Activated CD8-positive, alpha-beta memory T cell treated with anti-CD3 and anti-CD28 coated beads for 36 hours (primary cell): ENCODE data around the gene SH2D6. TPM values are rescaled to one million over a fixed set of nuclear protein-coding genes. Genes with fewer than 3 reads are reported as not detected.
"Not testable (repeated sequence)": the region's sequence is repeated elsewhere in the genome, so short reads cannot be mapped to it uniquely, and the experiment has no call there.

Source experiments
- CTCF ChIA-PET: fragments of 350-600 bp; sonication (Branson Sonifier 250); formaldehyde crosslinking; loops from one replicate; lab custom pipeline; 2021; ENCODE audit warnings: antibody characterized with exemption; lab: Charles Lee
- POLR2A ChIA-PET: fragments of 350-600 bp; sonication (Branson Sonifier 250); formaldehyde crosslinking; loops from one replicate; lab custom pipeline; 2021; ENCODE audit warnings: antibody characterized with exemption; lab: Charles Lee
- total RNA-seq, 2 experiments: library from RNA; stranded (reverse); gene quantifications; one replicate each; pipeline ENCODE4 v1.2.3, GENCODE V29; 2021

The SH2D6 gene
- total RNA-seq, 2 experiments from 2014 or later = 0.36 to 0.88 TPM

DNA sequence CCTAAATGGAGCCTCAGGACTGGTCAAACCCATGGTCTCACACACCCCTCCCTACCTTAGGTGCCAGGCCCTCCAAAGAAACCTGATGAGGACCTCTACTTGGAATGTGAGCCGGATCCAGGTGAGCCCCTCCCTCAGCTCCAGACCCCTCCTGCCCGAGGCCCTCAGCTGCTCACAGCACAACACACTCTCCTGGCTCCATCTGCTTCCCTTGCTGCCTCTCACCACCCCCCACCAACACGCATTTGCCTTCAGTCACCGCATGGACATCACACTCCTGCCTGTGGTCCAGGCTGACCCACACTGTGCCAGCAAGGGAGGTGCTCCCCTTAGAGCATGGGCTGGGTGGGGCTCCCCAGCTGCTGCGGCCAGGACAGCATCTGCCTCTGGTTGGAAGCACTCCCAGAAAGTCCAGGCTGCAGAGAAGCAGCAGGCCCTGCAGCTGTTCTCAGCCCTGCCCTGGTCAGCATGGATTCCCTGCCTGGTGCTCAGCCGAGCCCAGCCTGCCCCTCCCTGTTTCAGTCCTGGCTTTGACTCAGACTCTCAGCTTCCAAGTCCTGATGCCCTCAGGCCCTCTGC is 15.1 kb downstream of the SH2D6 start:
- ChIA-PET POLR2A (interaction anchor here (1.0 kb wide), 1 partner anchor 162 kb away, joined by 3 read pairs; the partner anchor contains the start of gene RNF181), CTCF (no interaction called here)

DNA sequence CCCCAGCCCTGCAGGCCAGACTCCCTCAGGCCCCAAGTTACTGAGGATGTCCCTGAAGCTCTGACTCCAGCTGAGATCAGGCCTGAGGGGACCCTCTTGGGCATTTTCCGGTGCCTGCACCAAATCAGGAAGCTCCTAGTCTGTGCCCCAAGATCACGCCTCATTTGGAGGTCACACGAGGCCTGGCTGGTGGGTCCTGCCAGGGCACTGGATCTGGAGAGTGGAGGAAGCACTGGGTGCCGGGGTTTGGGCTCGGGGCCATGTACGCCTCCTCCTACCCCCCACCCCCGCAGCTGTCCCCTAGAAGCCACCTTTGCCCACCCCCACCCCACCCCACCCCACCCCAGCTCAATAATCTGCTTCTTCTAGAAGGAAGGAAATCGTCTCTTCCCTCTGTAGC is 16.2 kb downstream of the SH2D6 start:
- ChIA-PET POLR2A (no interaction called here), CTCF (no interaction called here)

DNA sequence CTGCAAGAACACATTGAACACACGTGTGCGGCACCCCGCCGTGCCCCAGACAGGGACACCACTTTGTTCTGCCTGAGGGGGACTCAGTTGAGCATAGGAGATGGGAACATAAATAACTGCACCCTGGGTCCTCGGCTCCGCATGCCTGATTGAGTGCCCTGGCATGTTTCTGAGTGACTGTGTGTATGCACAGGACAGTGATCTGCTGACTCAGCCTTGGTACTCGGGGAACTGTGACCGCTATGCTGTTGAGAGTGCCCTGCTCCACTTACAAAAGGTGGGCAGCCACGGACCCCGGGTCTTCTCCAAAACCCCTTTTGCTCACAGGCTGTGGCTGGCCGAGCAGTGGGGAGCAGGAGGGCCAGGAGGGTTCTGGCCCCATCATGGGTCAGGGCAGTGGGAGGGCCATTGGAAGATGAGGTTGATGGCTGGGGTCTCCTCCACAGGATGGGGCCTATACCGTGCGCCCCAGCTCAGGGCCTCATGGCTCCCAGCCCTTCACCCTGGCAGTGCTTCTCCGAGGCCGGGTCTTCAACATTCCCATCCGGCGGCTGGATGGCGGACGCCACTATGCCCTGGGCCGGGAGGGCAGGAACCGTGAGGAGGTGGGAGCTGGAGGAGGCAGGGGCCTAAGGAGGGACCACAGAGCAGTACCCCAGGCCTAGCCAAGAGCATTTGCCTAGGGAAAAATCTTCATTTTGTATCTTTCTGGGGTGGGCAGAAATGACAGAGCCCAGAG is 16.9 kb downstream of the SH2D6 start:
- ChIA-PET POLR2A (interaction anchor here (0.6 kb wide), 1 partner anchor 197 kb away, joined by 6 read pairs; no protein-coding TSS in a partner anchor), CTCF (interaction anchor here (2.1 kb wide), 1 partner anchor 116 kb away, joined by 5 read pairs; no protein-coding TSS in a partner anchor)

DNA sequence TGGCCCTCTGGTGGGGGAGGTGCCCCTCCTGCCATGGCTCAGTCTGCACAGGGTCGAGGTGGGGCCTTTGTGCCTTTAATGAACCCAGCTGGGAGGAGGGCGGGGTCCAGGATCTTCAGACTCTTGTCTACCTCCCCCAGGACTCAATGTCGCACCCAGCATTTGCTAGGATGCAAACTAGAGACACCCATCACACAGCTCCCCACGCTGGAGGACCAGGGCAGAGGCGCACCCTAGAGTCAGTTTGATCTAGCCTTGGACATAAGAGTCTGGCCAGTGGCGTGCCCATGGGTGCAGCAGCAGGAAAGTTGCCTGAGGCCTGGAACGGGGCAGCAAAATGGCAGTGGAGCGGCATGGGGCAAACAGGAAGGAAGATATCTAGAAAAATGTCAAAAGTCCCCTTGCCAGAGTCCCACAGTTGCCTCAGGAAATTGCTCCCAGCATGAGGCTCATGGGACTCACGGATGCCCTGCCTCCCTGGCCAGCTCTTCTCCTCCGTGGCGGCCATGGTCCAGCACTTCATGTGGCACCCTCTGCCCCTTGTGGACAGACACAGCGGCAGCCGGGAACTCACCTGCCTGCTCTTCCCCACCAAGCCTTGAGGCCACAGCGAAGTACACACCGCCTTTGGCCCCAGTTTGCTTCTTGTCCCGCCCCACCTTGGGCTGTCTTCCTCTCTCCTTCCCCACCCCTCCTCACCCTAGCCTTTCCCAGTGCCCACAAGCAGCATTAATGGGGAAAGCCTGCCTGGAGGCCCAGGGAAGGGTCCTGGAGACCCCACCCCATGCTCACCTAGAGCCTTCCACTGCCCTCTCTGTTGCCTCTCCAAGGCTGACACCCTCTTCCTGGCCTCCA is 17.7 kb downstream of the SH2D6 start:
- ChIA-PET CTCF (interaction anchor here (2.1 kb wide), 1 partner anchor 116 kb away, joined by 5 read pairs; no protein-coding TSS in a partner anchor), POLR2A (interaction anchor here (0.6 to 0.7 kb wide), 2 partner anchors 10 to 196 kb away, joined by 4 to 6 read pairs; no protein-coding TSS in a partner anchor)

DNA sequence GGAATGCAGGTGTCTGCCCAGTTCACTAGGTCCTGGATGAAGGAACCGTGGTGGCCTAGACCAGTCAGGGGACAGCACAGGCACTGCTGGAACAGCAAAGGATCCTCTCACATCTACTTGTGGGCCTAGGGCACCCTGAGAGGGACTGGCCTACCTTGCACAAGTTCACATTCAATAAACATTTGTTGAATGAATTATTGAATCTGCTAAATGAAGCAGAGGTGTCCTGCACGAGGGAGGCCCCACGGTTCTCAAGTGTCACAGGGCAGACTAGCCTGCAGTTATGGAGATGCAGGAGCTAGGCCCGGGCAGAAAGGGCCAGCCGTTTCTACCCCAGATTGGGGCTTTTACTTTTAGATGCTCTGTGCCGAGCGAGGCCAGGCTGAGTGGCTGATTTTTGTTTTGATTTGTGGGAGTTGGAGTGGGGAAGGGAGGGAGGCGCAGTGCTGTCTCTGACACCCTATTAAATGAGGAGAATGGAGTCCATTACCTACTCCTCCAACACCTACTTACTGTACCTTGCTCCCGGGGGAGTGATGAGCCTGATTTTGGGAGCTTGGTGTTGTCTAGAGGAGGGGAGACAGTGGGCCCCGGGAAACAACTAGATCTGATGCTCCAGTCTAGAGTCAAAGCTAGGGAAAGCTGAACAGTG is 18.4 kb downstream of the SH2D6 start:
- ChIA-PET POLR2A (interaction anchor here (0.6 to 3.7 kb wide), 5 partner anchors 10 to 1354 kb away, joined by 4 to 53 read pairs (median 5); partner anchors contain the start of gene MAT2A), CTCF (interaction anchor here (0.7 to 2.1 kb wide), 5 partner anchors 11 to 124 kb away, joined by 3 to 5 read pairs (median 4); partner anchors contain the start of genes GGCX and MAT2A)

DNA sequence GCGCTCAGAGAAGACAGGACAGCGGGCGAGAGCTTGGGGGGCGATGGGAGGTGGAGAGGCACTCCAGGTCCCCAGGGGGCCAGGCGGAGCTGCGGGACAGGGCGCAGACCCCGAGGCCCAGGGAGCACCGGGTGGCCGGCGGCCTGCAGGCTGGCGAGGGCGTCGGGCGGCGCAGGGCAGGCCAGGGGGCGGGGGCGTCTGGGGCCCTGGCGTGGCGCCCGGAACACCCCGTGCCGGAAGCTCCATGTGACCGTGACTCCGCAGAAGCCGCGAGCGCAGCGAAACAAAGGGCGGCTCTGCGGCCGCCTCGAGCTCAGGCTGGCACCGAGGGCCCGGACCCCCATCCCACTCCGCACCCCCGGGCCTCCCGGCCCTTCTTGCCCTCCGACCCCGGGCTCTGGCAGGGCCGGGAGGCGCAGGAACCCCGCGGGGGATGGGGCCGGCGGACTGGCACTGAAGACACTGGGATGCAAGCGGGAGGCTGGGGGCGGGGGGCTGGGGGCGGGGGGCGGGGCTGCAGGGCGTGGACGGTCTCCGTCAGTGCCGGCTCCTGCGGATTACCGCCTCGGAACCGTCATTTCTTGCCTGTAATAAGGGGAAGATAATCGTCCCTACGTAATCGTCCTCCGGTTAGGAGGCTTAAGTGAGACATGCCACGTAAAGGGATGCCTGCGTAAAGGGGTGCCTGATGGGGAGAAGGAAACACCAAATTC is 19.1 kb downstream of the SH2D6 start:
- POLR2A ChIA-PET = interaction anchor here (0.6 to 3.7 kb wide), 4 partner anchors 102 to 1354 kb away, joined by 4 to 53 read pairs (median 6); partner anchors contain the start of gene MAT2A
- CTCF ChIA-PET = interaction anchor here (0.7 to 1.6 kb wide), 5 partner anchors 10 to 124 kb away, joined by 3 to 5 read pairs (median 4); partner anchors contain the start of genes GGCX and MAT2A

DNA sequence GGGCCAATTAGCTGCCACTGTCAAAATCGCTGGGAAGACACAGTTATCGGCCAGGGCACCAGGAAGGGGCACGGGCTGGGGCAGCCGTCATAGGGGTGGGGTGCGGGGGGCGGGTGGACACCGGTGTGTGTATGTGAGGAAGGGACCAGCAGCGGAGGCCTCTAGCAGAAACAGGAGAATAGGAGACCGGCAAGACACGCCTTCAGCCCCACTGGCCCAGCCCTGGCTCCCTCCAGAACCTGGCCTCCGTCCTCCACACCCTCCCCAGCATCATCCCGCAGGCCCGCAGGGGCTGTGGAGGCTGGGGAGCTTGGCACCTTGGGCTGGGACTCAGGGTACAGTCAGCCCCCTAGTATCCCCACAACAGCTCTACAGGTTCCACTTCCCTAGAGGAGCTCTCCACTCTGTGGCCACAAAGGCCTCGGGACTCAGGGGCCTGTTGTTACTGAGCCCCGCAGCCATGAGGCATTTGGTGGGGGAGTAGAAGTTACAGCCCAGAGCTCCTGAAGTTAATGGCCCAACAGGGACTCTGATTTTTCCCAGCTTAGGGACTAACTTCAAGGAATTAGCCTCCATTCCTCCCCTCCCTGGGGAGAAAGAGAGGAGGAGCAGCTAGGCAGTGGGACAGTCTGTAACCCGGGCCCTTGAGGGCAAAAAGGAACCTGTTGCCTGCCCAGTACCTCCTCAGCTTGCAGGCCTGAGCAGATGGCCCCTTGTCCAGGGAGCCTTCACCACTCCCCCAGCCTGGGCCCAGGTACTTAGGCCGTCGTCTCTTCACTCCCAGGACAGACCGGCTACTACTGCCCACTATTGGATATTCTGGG is 19.9 kb downstream of the SH2D6 start:
- CTCF ChIA-PET = interaction anchor here (1.0 to 1.6 kb wide), 4 partner anchors 9 to 113 kb away, joined by 3 to 5 read pairs (median 4); partner anchors contain the start of gene MAT2A
- POLR2A ChIA-PET = interaction anchor here (0.7 to 3.7 kb wide), 5 partner anchors 20 to 123 kb away, joined by 3 to 53 read pairs (median 5); partner anchors contain the start of genes GGCX, MAT2A and SH2D6

DNA sequence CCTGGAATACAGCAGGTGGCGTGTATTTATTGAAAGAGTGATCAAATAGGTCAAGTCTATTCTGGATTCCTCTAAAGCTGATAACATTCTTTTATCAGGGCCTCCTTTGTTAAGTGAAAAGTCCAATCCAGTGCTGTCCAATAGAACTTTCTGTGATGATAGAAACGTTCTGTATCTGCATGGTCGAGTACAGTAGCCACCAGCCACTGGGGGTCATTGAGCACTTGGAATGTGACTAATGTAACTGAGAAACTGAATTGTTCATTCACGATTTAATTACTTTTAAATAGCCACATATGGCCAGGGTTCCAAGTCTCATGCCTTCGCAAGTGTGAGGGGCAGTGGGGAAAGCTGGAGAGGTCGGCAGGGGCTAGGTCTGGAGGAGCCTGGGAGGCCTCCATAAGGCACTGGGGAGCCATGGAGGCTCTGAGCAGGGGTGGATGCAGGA is 20.5 kb downstream of the SH2D6 start:
- ChIA-PET POLR2A (interaction anchor here (0.7 to 3.7 kb wide), 3 partner anchors 20 to 122 kb away, joined by 3 to 53 read pairs (median 4); partner anchors contain the start of genes GGCX, MAT2A and SH2D6), CTCF (interaction anchor here (1.0 kb wide), 2 partner anchors 100 to 112 kb away, joined by 3 read pairs; partner anchors contain the start of gene MAT2A)

DNA sequence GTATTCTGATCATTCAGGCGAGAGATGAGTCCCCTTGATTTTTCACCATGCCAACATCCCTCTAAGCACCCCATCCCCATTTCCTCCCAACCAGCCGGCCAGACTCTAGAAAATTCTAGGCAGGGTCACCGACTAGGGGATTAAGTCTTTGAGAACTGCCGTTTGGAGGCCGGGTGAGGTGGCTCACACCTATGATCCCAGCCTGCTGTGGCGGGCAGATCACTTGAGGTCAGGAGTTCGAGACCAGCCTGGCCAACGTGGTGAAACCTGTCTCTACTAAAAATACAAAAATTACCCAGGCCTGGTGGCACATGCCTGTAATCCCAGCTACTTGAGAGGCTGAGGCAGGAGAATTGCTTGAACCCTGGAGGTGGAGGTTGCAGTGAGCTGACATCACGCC is 21.1 kb downstream of the SH2D6 start:
- POLR2A ChIA-PET = interaction anchor here (0.7 to 3.7 kb wide), 3 partner anchors 100 to 113 kb away, joined by 4 to 53 read pairs (median 4); partner anchors contain the start of gene MAT2A
- CTCF ChIA-PET = not testable (repeated sequence)

DNA sequence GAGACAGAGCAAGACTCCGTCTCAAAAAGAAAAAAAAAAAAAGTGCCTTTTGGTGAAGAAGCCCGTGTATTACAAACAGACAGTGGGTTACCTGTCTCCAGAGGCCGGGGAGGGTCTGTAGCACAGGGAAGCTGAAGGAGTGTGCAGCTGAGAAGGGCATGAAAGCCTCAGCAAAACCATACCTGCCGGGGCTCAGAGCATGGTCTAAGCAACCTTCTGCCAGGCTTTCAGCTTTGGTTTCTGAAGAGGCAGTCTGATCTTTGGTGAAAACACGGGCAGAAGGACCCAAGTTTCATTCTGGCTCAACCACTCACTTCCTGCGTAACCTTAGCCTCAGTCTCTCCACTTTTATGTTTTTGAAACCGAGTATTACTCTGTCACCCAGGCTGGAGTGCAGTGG is 21.5 kb downstream of the SH2D6 start:
- POLR2A ChIA-PET = interaction anchor here (0.7 to 3.7 kb wide), 3 partner anchors 100 to 113 kb away, joined by 4 to 53 read pairs (median 4); partner anchors contain the start of gene MAT2A
- CTCF ChIA-PET = no interaction called here

DNA sequence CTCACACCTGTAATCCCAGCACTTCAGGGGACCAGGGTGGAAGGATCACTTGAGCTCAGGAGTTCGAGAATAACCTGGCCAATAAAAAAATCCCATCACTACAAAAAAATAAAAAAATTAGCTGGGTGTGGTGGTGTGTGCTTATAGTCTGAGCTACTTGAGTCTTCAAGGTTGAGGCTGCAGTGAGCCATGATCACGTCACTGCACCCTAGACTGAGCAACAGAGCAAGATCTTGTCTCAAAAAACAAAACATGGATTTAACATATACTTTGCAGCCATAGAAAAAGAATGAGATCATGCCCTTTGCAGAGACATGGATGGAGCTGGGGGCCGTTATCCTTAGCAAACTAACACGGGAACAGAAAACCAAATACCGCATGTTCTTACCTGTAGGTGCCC is 22.2 kb downstream of the SH2D6 start:
- POLR2A ChIA-PET = no interaction called here
- CTCF ChIA-PET = interaction anchor here (1.3 kb wide), 1 partner anchor 112 kb away, joined by 4 read pairs; no protein-coding TSS in a partner anchor

DNA sequence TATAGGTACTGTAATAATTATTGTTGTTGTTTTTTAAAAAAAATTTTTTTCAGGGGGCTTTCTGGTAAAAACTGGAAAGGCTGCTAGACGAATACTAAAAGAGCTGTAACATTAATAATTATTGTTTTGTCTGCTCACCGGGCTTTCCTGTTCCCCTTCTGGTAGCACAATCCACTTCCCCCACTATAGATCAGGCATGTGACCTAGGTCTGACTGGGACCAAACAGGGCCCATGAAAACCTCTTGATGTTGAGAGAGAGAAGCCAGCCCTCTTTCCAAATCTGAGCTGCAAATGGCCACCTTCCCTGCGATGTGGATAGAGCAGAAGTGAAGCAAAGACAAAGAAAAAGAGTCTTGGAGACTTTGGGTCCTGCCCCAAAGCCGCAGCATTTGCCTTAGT is 23.4 kb downstream of the SH2D6 start:
- CTCF ChIA-PET = interaction anchor here (1.2 to 1.3 kb wide), 3 partner anchors 20 to 111 kb away, joined by 3 to 4 read pairs (median 4); partner anchors contain the start of gene MAT2A
- POLR2A ChIA-PET = no interaction called here

DNA sequence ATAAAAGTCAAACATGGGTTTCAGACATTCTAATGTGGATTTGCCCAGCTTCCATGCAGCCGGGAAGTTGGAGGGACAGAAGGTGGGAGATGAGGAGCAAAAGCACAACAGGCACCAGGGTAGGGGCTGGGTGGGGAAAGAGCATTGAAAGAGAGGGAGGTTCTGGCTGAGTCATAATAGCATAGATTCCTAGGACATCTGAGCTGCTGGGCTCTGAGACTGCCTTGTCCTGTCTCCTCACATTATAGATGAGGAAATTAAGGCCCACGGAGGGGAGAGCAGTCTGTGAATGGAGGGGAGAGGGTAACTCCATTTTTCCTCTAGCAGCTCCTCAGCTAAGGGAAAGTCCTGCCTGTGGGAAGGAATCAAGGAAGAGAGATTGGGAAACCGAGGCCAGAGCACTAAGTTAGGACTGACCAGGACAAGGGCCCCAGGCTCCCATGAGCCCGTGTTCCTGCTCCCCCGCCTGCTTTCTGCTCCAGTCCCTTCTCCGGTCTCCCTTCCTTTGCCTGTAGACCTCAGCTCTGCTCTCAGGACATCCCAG is 26.2 kb downstream of the SH2D6 start:
- POLR2A ChIA-PET = interaction anchor here (0.6 kb wide), 1 partner anchor 117 kb away, joined by 3 read pairs; no protein-coding TSS in a partner anchor
- CTCF ChIA-PET = interaction anchor here (1.4 kb wide), 1 partner anchor 25 kb away, joined by 3 read pairs; no protein-coding TSS in a partner anchor

DNA sequence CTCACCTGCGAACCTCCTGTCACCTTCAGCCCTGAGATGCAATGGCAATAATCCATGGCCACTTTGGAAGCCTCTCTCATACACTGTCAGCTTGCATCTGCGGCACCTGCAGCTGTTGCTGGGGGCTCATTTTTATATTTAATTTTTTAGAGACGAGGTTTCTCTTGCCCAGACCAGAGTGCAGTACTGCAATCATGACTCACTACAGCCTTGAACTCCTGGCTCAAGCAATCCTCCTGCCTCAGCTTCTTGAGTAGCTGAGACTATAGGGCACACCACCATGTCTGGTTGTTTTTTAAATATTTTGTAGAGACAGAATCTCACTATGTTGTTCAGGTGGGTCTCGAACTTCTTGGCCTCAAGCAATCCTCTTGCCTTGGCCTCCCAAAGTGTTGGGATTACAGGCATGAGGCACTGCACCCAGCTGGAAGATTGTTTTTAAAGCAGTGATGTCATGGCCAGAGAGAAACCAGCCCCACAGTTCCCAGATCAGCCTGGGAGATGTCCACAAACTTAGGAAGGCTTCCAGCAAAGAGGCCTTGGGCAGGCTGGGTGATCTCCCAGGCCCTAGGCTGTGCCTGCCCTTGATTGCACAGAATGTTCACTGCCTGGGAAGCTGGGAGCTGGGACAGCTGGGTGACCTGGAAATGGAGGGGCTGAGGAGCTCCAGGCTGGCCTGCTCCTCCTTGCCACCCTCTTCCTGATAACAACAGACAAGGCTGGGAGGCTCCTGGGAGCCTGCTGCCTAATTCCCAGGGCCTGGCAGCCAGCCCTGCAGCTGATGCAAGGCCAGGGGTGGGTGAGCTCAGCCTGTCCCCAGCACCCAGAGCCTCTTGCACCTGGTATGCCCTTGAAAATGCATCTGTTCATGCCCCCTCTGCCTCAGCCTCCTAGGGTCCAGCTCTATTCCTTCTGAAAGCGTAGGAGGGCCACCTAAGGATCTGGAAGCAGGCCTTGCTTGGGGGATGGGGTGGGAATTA is 27.1 kb downstream of the SH2D6 start:
- ChIA-PET POLR2A (interaction anchor here (0.6 kb wide), 1 partner anchor 116 kb away, joined by 3 read pairs; no protein-coding TSS in a partner anchor), CTCF (interaction anchor here (1.4 kb wide), 1 partner anchor 26 kb away, joined by 3 read pairs; no protein-coding TSS in a partner anchor)
